ENCODE data around the gene KYAT1.
"Not testable (repeated sequence)": the region's sequence is repeated elsewhere in the genome, so short reads cannot be mapped to it uniquely, and the experiment has no call there.

KYAT1 gene

GRCh38 chr9:128809831-128810230 is 71.9 kb downstream of the KYAT1 start:
- no peak for DNase-seq

- DNase-seq, result no peak
Measured at GRCh38 chr9:128809036-128809599, 72.6 kb downstream of the KYAT1 start.

DNA sequence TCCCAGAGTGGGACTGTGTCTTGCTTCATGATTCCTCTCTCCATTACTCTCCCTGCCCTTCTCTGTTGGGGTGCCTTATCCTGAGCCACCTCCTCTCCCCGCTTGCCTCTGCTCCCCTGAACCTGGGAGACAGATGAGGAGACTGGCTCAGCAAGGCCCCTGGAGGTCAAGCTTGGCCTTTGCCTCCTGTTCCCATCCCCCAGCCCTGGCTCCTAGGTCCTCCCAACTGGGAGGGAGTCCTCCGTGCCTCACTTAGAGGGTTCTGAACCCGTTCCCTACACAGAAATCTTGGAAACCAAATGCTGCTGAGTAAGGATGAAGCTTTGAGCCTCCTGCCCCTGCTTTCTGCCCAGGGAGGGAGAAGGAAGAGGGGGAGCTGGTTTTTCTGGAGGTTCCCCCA is 73.2 kb downstream of the KYAT1 start:
- no peak for DNase-seq

DNA sequence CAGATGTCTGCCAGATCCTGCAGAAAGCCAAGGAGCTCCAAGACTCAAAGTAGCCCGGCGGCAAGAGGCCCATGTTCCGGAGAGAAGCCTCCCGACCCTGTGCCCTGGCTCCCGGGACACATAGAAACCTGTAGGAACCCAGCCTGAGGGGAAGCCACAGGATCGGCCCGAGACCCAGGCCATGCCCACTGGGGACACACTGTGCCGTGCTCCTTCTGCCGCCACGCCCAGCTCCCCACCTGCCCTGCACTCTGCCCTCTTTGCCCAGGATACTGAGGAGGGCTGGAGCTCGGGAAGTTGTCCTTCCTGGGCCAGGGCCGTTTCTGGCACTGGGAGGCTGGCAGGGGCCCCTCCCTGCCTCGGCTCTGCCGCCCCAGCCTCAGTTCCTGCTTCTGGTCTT is 73.9 kb downstream of the KYAT1 start:
- no peak for DNase-seq

- DNase-seq, result no peak
Measured at GRCh38 chr9:128805661-128806060, 76.1 kb downstream of the KYAT1 start.

- DNase-seq, result no peak
Measured at GRCh38 chr9:128802482-128802881, 79.3 kb downstream of the KYAT1 start.

GRCh38 chr9:128800061-128800460 is 81.7 kb downstream of the KYAT1 start:
- DNase-seq, result no peak

GRCh38 chr9:128798896-128799295 is 82.9 kb downstream of the KYAT1 start:
- no peak for DNase-seq

- not testable (repeated sequence) for DNase-seq
Measured at GRCh38 chr9:128794961-128795360, 86.8 kb downstream of the KYAT1 start.

- DNase-seq, result no peak
Measured at GRCh38 chr9:128792978-128793686, 88.6 kb downstream of the KYAT1 start.

- DNase-seq, result no peak
Measured at GRCh38 chr9:128792134-128792533, 89.6 kb downstream of the KYAT1 start.

DNA sequence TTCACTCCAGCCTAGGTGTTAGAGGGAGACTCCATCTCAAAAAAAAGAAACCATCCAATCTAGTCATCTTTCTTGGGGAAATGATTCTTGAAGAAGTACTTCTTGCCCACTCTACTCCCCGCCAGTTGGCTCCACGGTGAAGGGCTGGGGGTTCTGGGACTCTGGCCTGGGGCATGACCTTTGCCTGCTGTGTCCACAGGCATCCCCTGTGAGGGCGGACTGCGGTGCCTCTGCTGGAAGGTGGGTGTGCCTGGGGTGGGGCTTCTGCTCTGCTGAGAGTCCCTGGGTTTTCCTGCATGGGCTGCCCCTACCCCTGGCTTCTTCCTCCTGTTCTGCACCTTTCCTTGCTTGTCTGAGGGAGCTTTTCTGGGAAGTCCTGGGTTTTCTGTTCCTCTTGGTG is 91.2 kb downstream of the KYAT1 start:
- no peak for DNase-seq

GRCh38 chr9:128788445-128788844 is 93.3 kb downstream of the KYAT1 start:
- DNase-seq, result no peak

DNA sequence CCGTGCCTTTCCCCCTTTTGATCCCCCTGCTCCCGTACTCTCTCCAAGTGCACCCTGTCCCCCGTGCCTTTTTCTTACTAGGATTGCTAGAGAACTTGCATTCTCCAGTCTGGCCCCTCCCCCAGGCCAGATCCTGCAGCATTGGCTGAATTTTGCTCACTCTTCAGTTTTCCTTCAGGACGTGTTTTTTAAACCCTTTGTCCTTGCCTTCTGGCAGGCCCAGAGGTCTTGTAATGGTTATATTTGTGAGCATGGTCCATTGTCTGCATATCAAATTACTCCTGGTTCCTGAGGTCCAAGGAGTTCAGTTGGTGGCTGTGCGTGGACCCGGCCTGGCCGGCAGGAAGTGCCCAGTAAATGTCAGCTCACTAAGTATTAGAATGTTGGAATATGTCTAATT is 94.1 kb downstream of the KYAT1 start:
- DNase-seq, result no peak

DNA sequence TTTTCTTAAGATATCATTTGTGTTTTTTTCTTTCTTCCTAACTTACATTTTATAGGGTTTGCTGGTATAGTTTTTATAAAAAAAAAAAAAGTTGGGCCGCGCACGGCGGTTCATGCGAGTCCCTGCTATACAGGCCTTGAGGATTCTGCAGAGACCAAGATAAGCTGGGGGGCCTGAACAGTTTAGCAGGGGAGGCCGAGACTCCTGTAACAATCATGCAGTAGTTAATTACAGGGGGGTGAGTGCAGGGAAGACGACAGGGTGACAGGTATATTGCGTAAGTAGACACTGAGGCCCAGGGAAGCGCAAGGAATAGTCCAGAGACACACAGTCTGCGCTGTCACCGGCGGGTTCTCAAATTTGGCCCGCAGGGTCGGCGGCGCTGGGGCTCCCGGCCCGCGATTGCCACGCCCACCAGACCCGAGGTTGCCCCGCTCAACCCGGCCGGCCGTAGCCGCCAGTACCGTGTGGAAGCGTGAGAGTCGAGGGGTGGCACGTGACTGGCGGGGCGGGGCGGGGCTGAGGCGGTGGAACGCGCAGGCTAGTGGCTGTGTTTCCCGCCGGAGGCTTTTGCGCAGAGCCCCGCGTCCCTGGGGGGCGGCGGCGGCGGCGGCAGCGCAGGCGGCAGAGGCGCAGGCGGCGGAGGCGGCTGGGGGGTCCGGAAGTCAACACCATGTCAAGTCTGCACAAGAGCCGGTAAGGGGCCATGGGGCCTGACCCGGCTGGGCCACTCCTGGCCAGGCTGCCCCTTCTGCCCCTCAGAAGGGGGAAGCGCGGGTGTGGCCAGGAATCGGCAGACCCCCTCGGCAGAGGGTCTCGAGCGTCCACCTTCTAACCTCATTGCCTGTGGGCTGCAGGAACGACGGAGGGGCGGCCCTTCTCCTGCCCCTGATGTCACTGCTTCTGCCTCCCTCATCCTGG is 94.8 kb downstream of the KYAT1 start, which contains the start of gene TBC1D13:
Gene TBC1D13 (plus strand): TSS at position 573 of the 921 bp plus-strand sequence. CDS start 101 bp downstream, at position 674.
- peak; percentile 55 for DNase-seq

- no peak for DNase-seq
Measured at GRCh38 chr9:128785427-128785826, 96.3 kb downstream of the KYAT1 start.

All from NCI-H1694 treated with DMSO at 0.1 percent for 48 hours (cell line).